Activated CD4-positive, alpha-beta memory T cell treated with anti-CD3 and anti-CD28 coated beads, Interleukin-2, amount 10 ng/mL, durations not matched to agents 7 days and 5 days (primary cell): ENCODE data around the gene POLR2L. TPM values are rescaled to one million over a fixed set of nuclear protein-coding genes. Genes with fewer than 3 reads are reported as not detected.

Experiments
- CTCF ChIA-PET: fragments of 350-600 bp; sonication (Branson Sonifier 250); formaldehyde crosslinking; loops from one replicate; lab custom pipeline; 2021; ENCODE audit warnings: antibody characterized with exemption, inconsistent platforms; lab: Charles Lee
- POLR2A ChIA-PET: fragments of 350-600 bp; sonication (Branson Sonifier 250); formaldehyde crosslinking; loops from one replicate; lab custom pipeline; 2021; ENCODE audit warnings: antibody characterized with exemption; lab: Charles Lee
- DNase-seq: peaks from one replicate; pipeline ENCODE4 v3.0.0-alpha.2; 2020
- H3K27ac Mint-ChIP-seq: one replicate; pipeline ENCODE4 v1.8.0; 2021; ENCODE audit warnings: mild to moderate bottlenecking, mixed read lengths
- H3K27me3 Mint-ChIP-seq: one replicate; pipeline ENCODE4 v1.8.0; 2021; ENCODE audit warnings: mixed read lengths
- H3K36me3 Mint-ChIP-seq: one replicate; pipeline ENCODE4 v1.8.0; 2021; ENCODE audit warnings: low read depth, mixed read lengths
- H3K4me1 Mint-ChIP-seq: one replicate; pipeline ENCODE4 v1.8.0; 2021; ENCODE audit warnings: mixed read lengths
- H3K4me3 Mint-ChIP-seq: one replicate; pipeline ENCODE4 v1.8.0; 2021; ENCODE audit warnings: mild to moderate bottlenecking, mixed read lengths
- H3K9me3 Mint-ChIP-seq: one replicate; pipeline ENCODE4 v1.8.0; 2021; ENCODE audit warnings: mixed read lengths
- total RNA-seq, 2 experiments: library from RNA; stranded (reverse); gene quantifications; one replicate each; pipeline ENCODE4 v1.2.3, GENCODE V29; 2021

Gene POLR2L
- total RNA-seq, 2 experiments from 2014 or later: 59.3 to 61.5 TPM

GRCh38 chr11:824942-825341 lies 17.4 kb downstream of the POLR2L start:
- ChIA-PET POLR2A (interaction anchor here (1.0 to 2.0 kb wide), 2 partner anchors 12 to 16 kb away, joined by 4 to 5 read pairs; partner anchors contain the start of gene RPLP2), CTCF (no interaction called here)
- no peak overlapping the region for H3K27ac Mint-ChIP-seq
- H3K9me3 Mint-ChIP-seq: no peaks in the 10 kb centered on the region
- peaks cover 7% of the 10 kb centered on the region for H3K36me3 Mint-ChIP-seq
- H3K4me1 Mint-ChIP-seq: peaks cover 43% of the 10 kb centered on the region
- H3K4me3 Mint-ChIP-seq: no peak overlapping the region
- no peak for DNase-seq
- peaks cover 25% of the 10 kb centered on the region for H3K27me3 Mint-ChIP-seq

DNA sequence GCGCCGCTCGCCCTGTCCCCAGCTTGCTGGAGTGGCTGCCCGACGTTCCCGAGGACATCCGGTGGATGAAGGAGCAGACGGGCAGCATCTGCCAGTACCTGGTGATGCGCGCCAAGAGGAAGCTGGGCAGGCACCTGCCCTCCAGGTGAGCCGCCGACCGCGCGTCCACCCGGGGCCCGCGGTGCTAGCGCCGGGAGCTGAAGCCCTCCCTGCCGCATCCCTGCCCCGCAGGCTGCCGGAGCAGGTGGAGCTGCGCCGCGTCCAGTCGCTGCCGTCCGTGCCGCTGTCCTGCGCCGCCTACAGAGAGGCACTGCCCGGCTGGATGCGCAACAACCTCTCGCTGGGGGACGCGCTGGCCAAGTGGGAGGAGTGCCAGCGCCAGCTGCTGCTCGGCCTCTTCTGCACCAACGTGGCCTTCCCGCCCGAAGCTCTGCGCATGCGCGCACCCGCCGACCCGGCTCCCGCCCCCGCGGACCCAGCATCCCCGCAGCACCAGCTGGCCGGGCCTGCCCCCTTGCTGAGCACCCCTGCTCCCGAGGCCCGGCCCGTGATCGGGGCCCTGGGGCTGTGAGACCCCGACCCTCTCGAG lies 17.9 kb downstream of the POLR2L start:
- Mint-ChIP-seq H3K4me3 (no peak overlapping the region), H3K27ac (no peak overlapping the region), H3K4me1 (peaks cover 37% of the 10 kb centered on the region), H3K9me3 (no peaks in the 10 kb centered on the region), H3K36me3 (peaks cover 7% of the 10 kb centered on the region), H3K27me3 (peaks cover 19% of the 10 kb centered on the region)
- ChIA-PET CTCF (no interaction called here), POLR2A (interaction anchor here (1.0 to 2.0 kb wide), 2 partner anchors 13 to 16 kb away, joined by 4 to 5 read pairs; partner anchors contain the start of gene RPLP2)
- no peak for DNase-seq

DNA sequence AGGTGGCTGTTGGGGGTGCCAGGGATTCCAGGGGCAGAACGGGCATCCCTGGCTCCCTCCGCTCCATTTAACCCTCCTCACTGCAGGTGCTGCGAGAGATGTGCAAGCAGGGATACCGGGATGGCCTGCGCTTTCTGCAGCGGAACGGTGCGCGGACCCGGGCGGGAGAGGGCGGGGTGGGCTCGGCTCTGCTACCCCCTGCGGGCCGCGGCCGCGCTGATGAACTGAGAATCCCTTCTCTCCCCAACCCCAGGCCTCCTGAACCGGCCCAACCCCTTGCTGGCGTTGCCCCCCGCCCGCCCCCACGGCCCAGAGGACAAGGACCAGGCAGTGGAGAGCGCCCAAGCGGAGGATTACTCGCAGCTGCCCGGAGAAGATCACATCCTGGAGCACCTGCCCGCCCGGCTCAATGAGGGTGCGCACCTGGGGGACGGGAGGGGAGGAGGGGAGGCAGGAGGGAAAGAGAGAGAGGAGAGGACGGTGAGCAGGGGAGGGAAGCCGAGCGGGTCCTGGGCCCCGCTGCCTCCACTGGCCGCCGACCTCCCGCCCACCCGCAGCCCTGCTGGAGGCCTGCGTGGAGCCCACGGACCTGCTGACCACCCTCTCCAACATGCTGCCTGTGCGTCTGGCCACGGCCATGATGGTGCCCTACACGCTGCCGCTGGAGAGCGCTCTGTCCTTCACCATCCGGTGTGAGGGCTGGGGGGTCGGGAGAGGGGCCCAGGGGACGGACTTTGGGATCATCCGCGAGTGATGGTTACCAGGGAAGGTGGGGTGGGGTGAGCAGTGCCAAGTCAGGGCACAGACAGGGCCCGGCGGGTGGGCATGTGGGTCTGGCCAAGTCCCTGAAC lies 18.7 kb downstream of the POLR2L start:
- DNase-seq: no peak
- Mint-ChIP-seq H3K27ac (no peak overlapping the region), H3K27me3 (peaks cover 13% of the 10 kb centered on the region), H3K36me3 (peaks cover 7% of the 10 kb centered on the region), H3K9me3 (no peaks in the 10 kb centered on the region), H3K4me1 (peaks cover 30% of the 10 kb centered on the region), H3K4me3 (no peak overlapping the region)
- ChIA-PET CTCF (interaction anchor here (0.6 kb wide), 1 partner anchor 10 kb away, joined by 3 read pairs; no protein-coding TSS in a partner anchor), POLR2A (interaction anchor here (1.0 kb wide), 2 partner anchors 15 to 18 kb away, joined by 3 to 4 read pairs; partner anchors contain the start of gene RPLP2)

- Mint-ChIP-seq H3K4me3 (peak overlapping the region; percentile 74), H3K36me3 (peaks cover 7% of the 10 kb centered on the region), H3K27ac (no peak overlapping the region), H3K9me3 (no peaks in the 10 kb centered on the region), H3K4me1 (peaks cover 21% of the 10 kb centered on the region), H3K27me3 (no peaks in the 10 kb centered on the region)
- no peak for DNase-seq
- CTCF ChIA-PET: interaction anchor here (1.3 kb wide), 1 partner anchor 10 kb away, joined by 3 read pairs; no protein-coding TSS in a partner anchor
- POLR2A ChIA-PET: interaction anchor here (2.8 to 5.2 kb wide), 3 partner anchors 10 to 20 kb away, joined by 32 to 74 read pairs (median 62); partner anchors contain the start of genes CD151, CRACR2B, POLR2L and RPLP2
Observed at GRCh38 chr11:821512-822371, 20.6 kb downstream of the POLR2L start.

DNA sequence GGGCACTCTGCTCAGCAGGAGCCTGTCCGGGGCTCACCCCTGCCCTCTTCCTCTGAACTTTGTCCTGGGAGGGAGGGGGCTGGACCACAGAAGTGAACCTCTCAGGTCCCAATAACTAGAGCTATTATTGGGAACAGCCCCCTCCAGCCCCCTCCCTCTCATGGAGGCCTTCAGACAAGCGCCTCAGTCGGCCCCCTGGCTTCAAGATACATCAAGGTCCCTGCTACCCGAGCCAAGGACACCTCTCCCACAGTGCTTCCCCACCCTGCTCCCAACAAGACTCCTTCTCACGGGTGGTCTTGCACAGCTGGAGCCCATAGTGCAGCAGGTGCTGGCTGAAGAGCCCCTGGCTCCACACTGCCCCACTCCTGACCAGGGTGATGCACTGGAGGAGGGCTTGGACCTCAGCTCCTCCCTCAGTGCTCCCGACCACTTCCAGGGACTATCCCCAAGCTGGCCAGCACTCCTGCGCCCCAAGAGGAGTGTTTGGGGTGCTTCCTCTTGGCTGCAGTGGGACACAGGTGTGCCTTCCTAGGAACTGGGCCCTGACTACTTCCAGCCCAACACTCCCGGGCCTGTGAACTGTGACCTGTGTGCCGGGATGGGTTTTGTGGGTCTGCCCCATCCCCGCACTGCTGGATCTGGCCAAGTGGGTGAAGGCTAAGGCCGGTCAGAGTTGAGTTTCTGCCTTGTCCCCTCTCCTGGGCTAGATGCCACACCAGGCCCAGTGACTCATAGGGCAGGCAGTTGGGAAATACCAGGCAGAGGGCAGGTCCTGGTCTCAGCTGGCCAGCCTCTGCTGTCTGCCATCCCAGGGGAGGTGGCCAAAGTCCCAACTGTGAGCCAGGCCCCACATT lies 21.4 kb downstream of the POLR2L start:
- Mint-ChIP-seq H3K4me1 (peaks cover 15% of the 10 kb centered on the region), H3K27me3 (no peaks in the 10 kb centered on the region), H3K27ac (peak overlapping the region; percentile 40), H3K9me3 (no peaks in the 10 kb centered on the region), H3K36me3 (peaks cover 7% of the 10 kb centered on the region), H3K4me3 (peak overlapping the region; percentile 74)
- CTCF ChIA-PET: interaction anchor here (1.0 to 2.0 kb wide), 3 partner anchors 10 to 22 kb away, joined by 3 to 8 read pairs (median 4); partner anchors contain the start of genes RPLP2 and TSPAN4
- POLR2A ChIA-PET: interaction anchor here (0.5 to 5.2 kb wide), 9 partner anchors 9 to 205 kb away, joined by 3 to 74 read pairs (median 12); partner anchors contain the start of genes CD151, CRACR2B, IRF7 and PIDD1
- DNase-seq: no peak

GRCh38 chr11:819943-820649 lies 22.2 kb downstream of the POLR2L start:
- POLR2A ChIA-PET: interaction anchor here (0.7 to 5.2 kb wide), 11 partner anchors 8 to 204 kb away, joined by 3 to 74 read pairs (median 5); partner anchors contain the start of genes CD151, CRACR2B, IRF7 and PIDD1
- H3K4me1 Mint-ChIP-seq: peaks cover 15% of the 10 kb centered on the region
- H3K9me3 Mint-ChIP-seq: no peaks in the 10 kb centered on the region
- H3K4me3 Mint-ChIP-seq: peak overlapping the region; percentile 74
- peaks cover 4% of the 10 kb centered on the region for H3K36me3 Mint-ChIP-seq
- H3K27me3 Mint-ChIP-seq: no peaks in the 10 kb centered on the region
- CTCF ChIA-PET: interaction anchor here (1.0 to 2.0 kb wide), 4 partner anchors 9 to 370 kb away, joined by 3 to 8 read pairs (median 4); partner anchors contain the start of genes PTDSS2, RPLP2 and TSPAN4
- DNase-seq: peak; percentile 95
- peak overlapping the region; percentile 72 for H3K27ac Mint-ChIP-seq

- Mint-ChIP-seq H3K9me3 (no peaks in the 10 kb centered on the region), H3K27ac (peak overlapping the region; percentile 47), H3K27me3 (no peaks in the 10 kb centered on the region), H3K36me3 (no peaks in the 10 kb centered on the region), H3K4me3 (peak overlapping the region; percentile 74), H3K4me1 (peaks cover 15% of the 10 kb centered on the region)
- peak; percentile 91 for DNase-seq
- ChIA-PET CTCF (interaction anchor here (1.0 to 2.0 kb wide), 5 partner anchors 8 to 370 kb away, joined by 3 to 8 read pairs (median 3); partner anchors contain the start of genes DEAF1, PTDSS2, RPLP2 and TMEM80), POLR2A (interaction anchor here (0.9 to 5.2 kb wide), 13 partner anchors 7 to 204 kb away, joined by 3 to 74 read pairs (median 4); partner anchors contain the start of genes CD151, CRACR2B, IRF7 and PIDD1)
Observed at GRCh38 chr11:819129-819931, 23.0 kb downstream of the POLR2L start.

DNA sequence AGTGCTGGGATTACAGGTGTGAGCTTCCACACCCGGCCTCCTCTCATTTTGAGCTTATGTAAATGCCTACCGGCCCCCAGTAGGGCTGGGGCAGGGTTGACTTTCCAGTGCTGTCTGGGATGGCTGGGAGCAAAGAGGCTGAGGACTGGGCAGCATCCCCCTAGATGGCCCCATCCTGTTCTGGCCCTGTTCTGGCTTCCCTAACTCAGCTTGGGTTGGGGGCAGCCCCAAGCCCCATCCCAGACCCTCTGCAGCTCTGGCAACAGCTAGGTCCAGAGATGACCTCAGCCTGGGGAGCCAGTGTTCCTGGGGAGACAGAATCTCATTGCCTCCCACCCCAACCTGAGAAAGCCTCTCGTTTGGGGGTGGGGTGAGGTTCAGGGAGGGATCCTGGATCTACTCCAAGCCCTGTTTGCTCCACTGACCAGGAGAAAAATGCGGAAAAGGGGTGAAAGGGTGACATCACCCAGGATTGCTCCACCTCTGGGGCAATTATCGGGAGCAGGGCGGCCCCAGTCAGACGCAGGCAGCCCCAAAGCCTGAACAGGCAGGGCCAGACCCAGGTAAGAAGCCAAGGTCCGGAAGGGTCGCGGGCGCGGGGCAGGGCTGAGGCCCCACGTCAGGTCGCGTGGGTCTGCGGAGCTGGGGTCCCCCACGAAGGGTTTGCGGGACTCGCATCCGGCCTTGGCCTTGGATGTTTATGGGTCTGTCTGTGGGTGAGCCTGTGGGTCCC lies 23.8 kb downstream of the POLR2L start, which contains the start of gene PNPLA2:
TSS of gene PNPLA2 (plus strand) at position 519 of the 733 bp plus-strand sequence. CDS start 805 bp downstream, outside the sequence.
- ChIA-PET POLR2A (interaction anchor here (1.0 to 5.2 kb wide), 10 partner anchors 8 to 29 kb away, joined by 3 to 74 read pairs (median 8); partner anchors contain the start of genes CD151, CRACR2B, PIDD1 and POLR2L), CTCF (interaction anchor here (1.2 to 2.0 kb wide), 4 partner anchors 7 to 369 kb away, joined by 3 to 8 read pairs (median 4); partner anchors contain the start of genes DEAF1, PTDSS2, RPLP2 and TMEM80)
- H3K4me1 Mint-ChIP-seq: peaks cover 15% of the 10 kb centered on the region
- DNase-seq: no peak
- no peaks in the 10 kb centered on the region for H3K9me3 Mint-ChIP-seq
- H3K36me3 Mint-ChIP-seq: peaks cover 4% of the 10 kb centered on the region
- H3K27ac Mint-ChIP-seq: peak within 1 kb of the TSS; percentile 47
- no peaks in the 10 kb centered on the region for H3K27me3 Mint-ChIP-seq
- peak within 1 kb of the TSS; percentile 74 for H3K4me3 Mint-ChIP-seq

DNA sequence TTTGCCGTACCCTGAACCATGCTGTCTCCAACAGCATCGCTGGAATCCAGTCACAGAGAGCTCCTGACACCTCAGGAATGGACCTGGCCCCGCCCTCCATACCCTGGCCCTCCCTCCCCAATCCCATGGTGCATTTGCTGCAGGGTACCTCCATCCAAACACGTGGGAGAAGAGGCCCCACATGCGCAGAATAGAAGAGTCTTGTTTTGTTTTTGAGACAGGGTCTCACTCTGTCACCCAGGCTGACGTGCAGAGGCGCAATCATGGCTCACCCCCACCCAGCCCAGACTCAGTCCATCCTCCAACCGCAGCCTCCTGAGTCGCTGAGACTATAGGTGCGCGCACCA lies 25.9 kb downstream of the POLR2L start:
- Mint-ChIP-seq H3K27me3 (no peaks in the 10 kb centered on the region), H3K4me3 (no peak overlapping the region), H3K9me3 (no peaks in the 10 kb centered on the region), H3K36me3 (peaks cover 17% of the 10 kb centered on the region), H3K4me1 (peaks cover 21% of the 10 kb centered on the region), H3K27ac (no peak overlapping the region)
- no peak for DNase-seq
- ChIA-PET POLR2A (interaction anchor here (0.6 kb wide), 1 partner anchor 19 kb away, joined by 3 read pairs; no protein-coding TSS in a partner anchor), CTCF (no interaction called here)
